Ramos (cell line): ENCODE data around the gene TUBB3.
"Not testable (repeated sequence)": the region's sequence is repeated elsewhere in the genome, so short reads cannot be mapped to it uniquely, and the experiment has no call there.

Experiments used
- in situ Hi-C: fragments of 300-500 bp; cut with MboI; formaldehyde crosslinking; loops from one replicate; pipeline ENCODE4 v1.14.3; 2022; ENCODE audit warnings: low sequenced_read_pairs; ENCODE audit not compliant: unreplicated experiment

TUBB3 gene

GRCh38 chr16:89915303-89916232, 7.6 kb upstream of the TUBB3 start:
- in situ Hi-C loops, result no loop called here

GRCh38 chr16:89917773-89918452, 5.2 kb upstream of the TUBB3 start:
- in situ Hi-C loops, result no loop called here

GRCh38 chr16:89918453-89919347, 4.4 kb upstream of the TUBB3 start, which contains the start of gene MC1R:
MC1R (plus strand) TSS chr16:89918862; CDS start chr16:89919259, 397 bp downstream.
- in situ Hi-C loops, result no loop called here

GRCh38 chr16:89919535-89920406, 3.4 kb upstream of the TUBB3 start:
- in situ Hi-C loops, result no loop called here

GRCh38 chr16:89920723-89921122, 2.4 kb upstream of the TUBB3 start:
- in situ Hi-C loops, result no loop called here

- in situ Hi-C loops, result no loop called here
Observed at GRCh38 chr16:89921131-89921701, 1.9 kb upstream of the TUBB3 start.

- in situ Hi-C loops, result no loop called here
Observed at GRCh38 chr16:89921702-89922476, 1.3 kb upstream of the TUBB3 start.

- in situ Hi-C loops, result no loop called here
Observed at GRCh38 chr16:89922477-89922883, 662 bp upstream of the TUBB3 start.

- in situ Hi-C loops, result no loop called here
Observed at GRCh38 chr16:89923640-89924296, 626 bp downstream of the TUBB3 start.

GRCh38 chr16:89924297-89924924, 1.3 kb downstream of the TUBB3 start:
- in situ Hi-C loops, result no loop called here

GRCh38 chr16:89924925-89925307, 1.8 kb downstream of the TUBB3 start:
- in situ Hi-C loops, result loop anchor here (5.0 kb wide), 1 partner anchor 92 kb away; the partner anchor contains the start of gene DBNDD1

- in situ Hi-C loops, result loop anchor here (5.0 kb wide), 1 partner anchor 92 kb away; the partner anchor contains the start of gene DBNDD1
Observed at GRCh38 chr16:89925596-89926079, 2.5 kb downstream of the TUBB3 start.

- in situ Hi-C loops, result no loop called here
Observed at GRCh38 chr16:89931305-89931896, 8.3 kb downstream of the TUBB3 start.

- in situ Hi-C loops, result no loop called here
Observed at GRCh38 chr16:89931964-89932363, 8.8 kb downstream of the TUBB3 start.

GRCh38 chr16:89934019-89934418, 10.9 kb downstream of the TUBB3 start:
- in situ Hi-C loops, result not testable (repeated sequence)

GRCh38 chr16:89934611-89935553, 11.7 kb downstream of the TUBB3 start:
- in situ Hi-C loops, result no loop called here
